ENCODE measurements around the gene SCEL.

- TF ChIP-seq POLR2AphosphoS5 (IDR thresholded peaks at IDR 0.05) (no peak), EP300 (conservative IDR thresholded peaks at IDR 0.05; ENCODE audit: poor library complexity, severe bottlenecking) (no peak), CTCF (IDR thresholded peaks at IDR 0.05; ENCODE audit: poor library complexity, severe bottlenecking) (no peak), REST (IDR thresholded peaks at IDR 0.05; ENCODE audit: borderline replicate concordance) (no peak), EZH2 (IDR thresholded peaks at IDR 0.05; ENCODE audit: borderline replicate concordance, insufficient read depth, low read length, poor library complexity, severe bottlenecking) (no peak), RAD21 (conservative IDR thresholded peaks at IDR 0.05) (no peak)
Measured at GRCh38 chr13:77660841-77661250, 125.3 kb downstream of the SCEL start.
